ENCODE results near the gene XKR8. TPM values are rescaled to one million over a fixed set of nuclear protein-coding genes. Genes with fewer than 3 reads are reported as not detected.

Gene XKR8
- total and polyA plus RNA-seq, 2 of the 13 experiments (the other 11 are each of a cell fraction or from before 2014, with no cell fraction given), result 5.4 to 6.3 TPM

DNA sequence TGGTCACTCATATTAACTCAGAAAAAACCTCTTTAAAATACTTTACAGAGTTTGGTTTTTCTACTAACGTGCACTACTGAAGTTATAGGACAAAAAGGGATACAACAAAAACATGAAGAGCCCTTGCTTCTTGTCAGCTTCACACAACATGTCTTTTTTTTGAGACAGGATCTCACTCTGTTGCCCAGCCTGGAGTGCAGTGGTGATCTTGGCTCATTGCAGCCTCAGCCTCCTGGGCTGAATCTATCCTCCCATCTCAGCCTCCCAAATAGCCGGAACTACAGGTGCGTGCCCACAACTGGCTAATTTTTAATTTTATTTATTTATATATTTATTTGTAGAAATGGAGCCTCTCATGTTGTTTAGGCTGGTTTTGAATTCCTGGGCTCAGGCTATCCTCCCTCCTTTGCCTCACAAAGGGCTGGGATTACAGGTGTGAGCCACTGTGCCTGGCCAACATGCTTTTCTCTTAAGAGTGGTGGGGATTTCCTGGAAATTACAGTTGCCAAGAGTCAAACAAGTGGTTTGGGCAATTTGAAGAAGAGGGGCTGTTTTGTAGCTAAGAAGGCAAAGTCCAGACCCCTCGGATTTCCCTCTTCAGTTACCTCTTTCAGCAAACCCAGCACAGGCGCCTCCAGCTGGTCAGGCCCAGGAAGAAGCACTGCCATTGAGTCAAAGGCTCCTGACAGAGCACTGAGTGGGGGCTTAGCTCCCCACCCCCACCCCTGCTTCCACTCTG, 31.4 kb upstream of the XKR8 start (continued):
- TF ChIP-seq HOMEZ (CRISPR knock-in tag; IDR thresholded peaks at IDR 0.05; ENCODE audit: low read depth) (no peak), BCL6 (CRISPR knock-in tag; IDR thresholded peaks at IDR 0.05) (peak; percentile 60), STAG1 (CRISPR knock-in tag; IDR thresholded peaks at IDR 0.05) (peak; percentile 19; the same call in 1 of the 2 replicates), ZKSCAN8 (CRISPR knock-in tag; IDR thresholded peaks at IDR 0.05; ENCODE audit: borderline replicate concordance) (no peak), HNF4A (CRISPR knock-in tag; IDR thresholded peaks at IDR 0.05) (peak; percentile 37; the same call in 1 of the 2 replicates)

- intact Hi-C loops (cut with micrococcal nuclease; ENCODE audit: unreplicated experiment), result no loop called here
- no peaks in the 10 kb centered on the region for H3K27me3 ChIP-seq (ENCODE audit: control insufficient read depth in 1 of 2, insufficient read depth in 2 of 2, low read length in 2 of 2)
- POLR2A ChIA-PET, result no interaction called here
- no peaks in the 10 kb centered on the region for H4K20me1 ChIP-seq (ENCODE audit: insufficient read depth, low read length)
- CTCF ChIA-PET (ENCODE audit: low intra/inter-chr PET ratio, low total read pairs), result no interaction called here
- peaks cover 40% of the 10 kb centered on the region for H3K4me1 ChIP-seq (ENCODE audit: insufficient read depth, low read length)
- in situ Hi-C loops (cut with HindIII; ENCODE audit: extremely low pct_ligation_motif_present, low pct_unique_long_range_greater_than_20kb), result loop anchor here (10.0 kb wide), 1 partner anchor 76 kb away; no protein-coding TSS in a partner anchor
- DNase-seq (ENCODE audit: low spot score) (no peak), ATAC-seq (no peak), FAIRE-seq (no peak)
- no peaks in the 10 kb centered on the region for H3K79me2 ChIP-seq (ENCODE audit: insufficient read depth, low read length)
- no peak overlapping the region for H3K27ac ChIP-seq (ENCODE audit: extremely low read length, insufficient read depth, low read length)
- H3K9me3 ChIP-seq (ENCODE audit: low read length), result no peaks in the 10 kb centered on the region
- BruUV-seq (replicated peaks), result no TSS peak
- no peaks in the 10 kb centered on the region for H3K36me3 ChIP-seq (replicated peaks in 1 of 2; ENCODE audit: control insufficient read depth in 1 of 2, insufficient read depth in 2 of 2, low read length in 2 of 2)
- no peak overlapping the region for H2AFZ ChIP-seq (ENCODE audit: low read length)
- WGBS (ENCODE audit: low lambda C conversion rate), result 74% methylated on average over 6 of the region's 6 CpGs
- H3K9ac ChIP-seq (ENCODE audit: insufficient read depth, low read depth, low read length), result no peak overlapping the region
- H3K4me3 ChIP-seq (replicated peaks in 1 of 3; ENCODE audit: insufficient read depth in 1 of 3, low read depth in 2 of 3, low read length in 3 of 3), result no peak overlapping the region
- H3K4me2 ChIP-seq (ENCODE audit: low read depth, low read length), result no peak overlapping the region
- TF ChIP-seq USF2 (IDR thresholded peaks at IDR 0.05; ENCODE audit: low read depth, low read length) (no peak), USF2 (CRISPR knock-in tag; IDR thresholded peaks at IDR 0.05; ENCODE audit: borderline replicate concordance) (no peak), ZNF687 (CRISPR knock-in tag; IDR thresholded peaks at IDR 0.05) (no peak), ZSCAN9 (CRISPR knock-in tag; IDR thresholded peaks at IDR 0.05; ENCODE audit: borderline replicate concordance) (no peak), SOX13 (IDR thresholded peaks at IDR 0.05) (no peak), SOX13 (CRISPR knock-in tag; conservative IDR thresholded peaks at IDR 0.05 in 1 of 2, IDR thresholded peaks at IDR 0.05 in 1 of 2) (no peak), DDIT3 (CRISPR knock-in tag; IDR thresholded peaks at IDR 0.05) (no peak), KMT2B (CRISPR knock-in tag; IDR thresholded peaks at IDR 0.05) (no peak), ZNF468 (CRISPR knock-in tag; IDR thresholded peaks at IDR 0.05) (no peak), JARID2 (CRISPR knock-in tag; IDR thresholded peaks at IDR 0.05; ENCODE audit: insufficient replicate concordance) (no peak), KLF11 (CRISPR knock-in tag; IDR thresholded peaks at IDR 0.05) (no peak)
Measured at GRCh38 chr1:27931184-27931583, 28.6 kb upstream of the XKR8 start.

Measured in HepG2 (cell line).